ENCODE measurements around the gene ADAP1. TPM values are rescaled to one million over a fixed set of nuclear protein-coding genes. Genes with fewer than 3 reads are reported as not detected.

ADAP1 gene
- total RNA-seq, 1 experiment from 2014 or later, result 173 TPM

- no peak overlapping the region for H3K4me3 Mint-ChIP-seq (ENCODE audit: low read depth, unreplicated experiment)
- no peaks in the 10 kb centered on the region for H3K27me3 Mint-ChIP-seq (ENCODE audit: unreplicated experiment)
- BruUV-seq (replicated peaks), result no TSS peak
- peaks cover 75% of the 10 kb centered on the region for H3K36me3 Mint-ChIP-seq (ENCODE audit: insufficient read depth, unreplicated experiment)
- no peak for DNase-seq
- CTCF ChIA-PET, result interaction anchor here (0.6 kb wide), 2 partner anchors 24 to 173 kb away, joined by 3 to 6 read pairs; no protein-coding TSS in a partner anchor
- intact Hi-C loops (cut with micrococcal nuclease; ENCODE audit: unreplicated experiment), result no loop called here
- H3K9me3 Mint-ChIP-seq (ENCODE audit: low read depth, unreplicated experiment), result no peaks in the 10 kb centered on the region
- no peak overlapping the region for H3K27ac Mint-ChIP-seq (ENCODE audit: unreplicated experiment)
- TF ChIP-seq, protein P1, sequence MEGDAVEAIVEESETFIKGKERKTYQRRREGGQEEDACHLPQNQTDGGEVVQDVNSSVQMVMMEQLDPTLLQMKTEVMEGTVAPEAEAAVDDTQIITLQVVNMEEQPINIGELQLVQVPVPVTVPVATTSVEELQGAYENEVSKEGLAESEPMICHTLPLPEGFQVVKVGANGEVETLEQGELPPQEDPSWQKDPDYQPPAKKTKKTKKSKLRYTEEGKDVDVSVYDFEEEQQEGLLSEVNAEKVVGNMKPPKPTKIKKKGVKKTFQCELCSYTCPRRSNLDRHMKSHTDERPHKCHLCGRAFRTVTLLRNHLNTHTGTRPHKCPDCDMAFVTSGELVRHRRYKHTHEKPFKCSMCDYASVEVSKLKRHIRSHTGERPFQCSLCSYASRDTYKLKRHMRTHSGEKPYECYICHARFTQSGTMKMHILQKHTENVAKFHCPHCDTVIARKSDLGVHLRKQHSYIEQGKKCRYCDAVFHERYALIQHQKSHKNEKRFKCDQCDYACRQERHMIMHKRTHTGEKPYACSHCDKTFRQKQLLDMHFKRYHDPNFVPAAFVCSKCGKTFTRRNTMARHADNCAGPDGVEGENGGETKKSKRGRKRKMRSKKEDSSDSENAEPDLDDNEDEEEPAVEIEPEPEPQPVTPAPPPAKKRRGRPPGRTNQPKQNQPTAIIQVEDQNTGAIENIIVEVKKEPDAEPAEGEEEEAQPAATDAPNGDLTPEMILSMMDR (IDR thresholded peaks at IDR 0.05; ENCODE audit: unreplicated experiment), result no peak
- H3K4me1 Mint-ChIP-seq (ENCODE audit: low read depth, unreplicated experiment), result peaks cover 6% of the 10 kb centered on the region
Measured at GRCh38 chr7:851204-851603, 103.3 kb downstream of the ADAP1 start.

DNA sequence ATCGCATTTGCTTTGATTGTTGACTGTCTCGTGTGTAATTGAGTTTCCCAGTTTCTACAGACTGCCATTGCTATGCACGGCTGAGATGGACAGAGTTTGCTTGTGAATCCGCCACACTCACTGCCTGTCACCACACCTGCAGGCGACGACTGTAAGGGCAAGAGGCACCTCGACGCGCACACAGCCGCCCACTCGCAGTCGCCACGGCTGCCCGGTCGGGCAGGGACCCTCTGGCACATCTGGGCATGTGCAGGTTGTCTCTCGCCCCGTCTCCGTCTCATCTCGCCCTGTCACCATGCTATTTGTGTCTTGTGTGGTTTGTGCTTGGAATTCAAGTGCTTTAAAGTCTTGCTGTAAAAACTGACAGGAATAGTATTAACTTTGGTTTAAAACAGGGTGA, 104.7 kb downstream of the ADAP1 start:
- intact Hi-C loops (cut with micrococcal nuclease; ENCODE audit: unreplicated experiment), result no loop called here

DNA sequence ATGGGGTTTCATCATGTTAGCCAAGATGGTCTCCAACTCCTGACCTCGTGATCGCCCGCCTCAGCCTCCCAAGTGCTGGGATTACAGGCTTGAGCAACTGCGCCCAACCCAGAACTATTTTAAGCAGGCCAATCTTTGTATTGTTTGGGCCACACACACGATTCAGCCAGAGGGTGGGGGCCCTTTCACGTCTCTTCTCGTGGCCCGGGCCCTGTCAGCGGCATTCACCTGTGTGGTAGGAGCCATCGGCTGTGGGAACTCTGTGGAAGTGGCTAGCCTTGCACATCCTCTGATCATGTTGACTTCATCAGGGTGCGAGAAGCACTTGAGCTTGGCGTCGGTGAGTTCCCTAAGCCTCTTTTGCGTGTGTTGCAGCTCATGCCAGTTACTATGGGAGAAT, 105.3 kb downstream of the ADAP1 start:
- Mint-ChIP-seq H3K4me3 (ENCODE audit: low read depth, unreplicated experiment) (no peak overlapping the region), H3K9me3 (ENCODE audit: low read depth, unreplicated experiment) (no peaks in the 10 kb centered on the region), H3K4me1 (ENCODE audit: low read depth, unreplicated experiment) (no peaks in the 10 kb centered on the region), H3K36me3 (ENCODE audit: insufficient read depth, unreplicated experiment) (peaks cover 67% of the 10 kb centered on the region), H3K27me3 (ENCODE audit: unreplicated experiment) (no peaks in the 10 kb centered on the region), H3K27ac (ENCODE audit: unreplicated experiment) (no peak overlapping the region)
- TF ChIP-seq, protein P1 (IDR thresholded peaks at IDR 0.05; ENCODE audit: unreplicated experiment), result no peak
- intact Hi-C loops (cut with micrococcal nuclease; ENCODE audit: unreplicated experiment), result no loop called here
- BruUV-seq (replicated peaks), result no TSS peak
- DNase-seq, result no peak
- CTCF ChIA-PET, result interaction anchor here (0.5 kb wide), 1 partner anchor 21 kb away, joined by 3 read pairs; no protein-coding TSS in a partner anchor

More for the DNA sequence above, 104.7 kb downstream of the ADAP1 start:
- Mint-ChIP-seq H3K9me3 (ENCODE audit: low read depth, unreplicated experiment) (no peaks in the 10 kb centered on the region), H3K4me3 (ENCODE audit: low read depth, unreplicated experiment) (no peak overlapping the region), H3K4me1 (ENCODE audit: low read depth, unreplicated experiment) (no peaks in the 10 kb centered on the region), H3K27ac (ENCODE audit: unreplicated experiment) (no peak overlapping the region), H3K27me3 (ENCODE audit: unreplicated experiment) (no peaks in the 10 kb centered on the region), H3K36me3 (ENCODE audit: insufficient read depth, unreplicated experiment) (peaks cover 67% of the 10 kb centered on the region)
- no TSS peak for BruUV-seq (replicated peaks)
- TF ChIP-seq, protein P1 (IDR thresholded peaks at IDR 0.05; ENCODE audit: unreplicated experiment), result no peak
- CTCF ChIA-PET, result interaction anchor here (0.5 kb wide), 1 partner anchor 20 kb away, joined by 3 read pairs; no protein-coding TSS in a partner anchor
- DNase-seq, result no peak

Other genes starting within 250 kb of the ADAP1 start
- gene DNAAF5, start 228.0 kb downstream of the ADAP1 start, total RNA-seq (2022), result 54.0 and 57.2 TPM in 2 replicates
- gene PRKAR1B, start 227.4 kb downstream of the ADAP1 start, total RNA-seq (2022), result 24.8 and 28.3 TPM in 2 replicates
- 218 and 252 TPM in 2 replicates for gene SUN1, start 122.2 kb downstream of the ADAP1 start, total RNA-seq (2022)
- gene GET4, start 78.1 kb downstream of the ADAP1 start, total RNA-seq (2022), result 145 and 167 TPM in 2 replicates
- 37.4 and 39.1 TPM in 2 replicates for gene COX19, start 20.9 kb upstream of the ADAP1 start, total RNA-seq (2022)
- 0.71 and 1.3 TPM in 2 replicates for gene CYP2W1, start 28.5 kb upstream of the ADAP1 start, total RNA-seq (2022)
- gene GPR146, start 89.9 kb upstream of the ADAP1 start, total RNA-seq (2022), result 0.66 and 1.8 TPM in 2 replicates
- gene GPER1, start 133.4 kb upstream of the ADAP1 start, total RNA-seq (2022), result 0.26 and 1.1 TPM in 2 replicates
- gene ZFAND2A, start 205.5 kb upstream of the ADAP1 start, total RNA-seq (2022), result 51.2 and 56.6 TPM in 2 replicates

Measured in Calu3 (cell line).